Fibroblast of villous mesenchyme (primary cell): ENCODE results near the gene BOK. TPM values are rescaled to one million over a fixed set of nuclear protein-coding genes. Genes with fewer than 3 reads are reported as not detected.
A peak's percentile ranks its signal among the peaks of the same experiment; 100 is the strongest.

Experiments used
- DNase-seq: peaks from one replicate; pipeline ENCODE4 v3.0.0-alpha.2; 2010; ENCODE audit warnings: low read depth
- H3K4me3 ChIP-seq: 2 replicates; pipeline ENCODE4 v1.5.1; 2011; ENCODE audit warnings: low read depth, mild to moderate bottlenecking, low read length
- total RNA-seq: library from RNA; depleted of rRNA; stranded (reverse); fragments of >200 nt; gene quantifications from 2 replicates; pipeline ENCODE4 v1.2.3, GENCODE V29; 2012
- TF ChIP-seq, protein P1 (sequence below): IDR thresholded peaks from 2 replicates; pipeline ENCODE4 v1.5.1; 2012; ENCODE audit warnings: low read depth, mild to moderate bottlenecking, low read length; ENCODE audit not compliant: insufficient read depth

BOK gene
- total RNA-seq, 1 donor = 54.0 TPM

DNA sequence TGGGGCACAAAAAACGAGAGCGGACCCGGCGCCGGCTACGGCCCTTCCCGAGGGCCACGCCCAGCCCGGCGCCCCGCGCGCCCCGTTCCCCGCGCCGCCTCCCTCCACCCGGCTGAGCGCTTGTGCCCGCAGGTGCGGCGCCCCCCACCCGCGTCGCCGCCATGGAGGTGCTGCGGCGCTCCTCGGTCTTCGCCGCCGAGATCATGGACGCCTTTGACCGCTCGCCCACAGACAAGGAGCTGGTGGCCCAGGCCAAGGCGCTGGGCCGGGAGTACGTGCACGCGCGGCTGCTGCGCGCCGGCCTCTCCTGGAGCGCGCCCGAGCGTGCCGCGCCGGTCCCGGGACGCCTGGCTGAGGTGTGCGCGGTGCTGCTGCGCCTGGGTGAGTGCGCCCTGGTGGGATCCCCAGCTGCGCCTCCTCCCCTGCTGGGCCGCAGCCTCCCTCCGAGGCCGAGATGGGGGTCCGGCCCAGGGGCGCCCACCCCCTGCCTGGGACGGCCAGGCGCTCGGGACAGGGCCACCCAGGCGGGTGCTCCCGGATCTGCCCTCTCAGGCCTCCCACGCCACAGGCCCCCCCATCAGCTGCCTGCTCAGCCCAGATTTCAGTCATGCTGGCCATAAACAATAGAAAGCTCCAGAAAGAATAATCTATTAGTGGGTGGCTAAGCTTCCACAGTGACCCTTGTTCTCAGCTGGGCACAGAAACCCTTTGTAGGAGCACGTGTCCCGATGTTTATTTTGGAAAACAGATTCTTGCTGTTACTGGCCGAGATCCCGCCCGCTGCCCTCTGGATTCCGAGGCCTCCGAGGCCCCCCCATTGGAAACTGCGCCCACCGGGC is 997 bp downstream of the BOK start:
- peak overlapping the region; percentile 71 for H3K4me3 ChIP-seq
- peak; percentile 48 for DNase-seq
- TF ChIP-seq, protein P1, sequence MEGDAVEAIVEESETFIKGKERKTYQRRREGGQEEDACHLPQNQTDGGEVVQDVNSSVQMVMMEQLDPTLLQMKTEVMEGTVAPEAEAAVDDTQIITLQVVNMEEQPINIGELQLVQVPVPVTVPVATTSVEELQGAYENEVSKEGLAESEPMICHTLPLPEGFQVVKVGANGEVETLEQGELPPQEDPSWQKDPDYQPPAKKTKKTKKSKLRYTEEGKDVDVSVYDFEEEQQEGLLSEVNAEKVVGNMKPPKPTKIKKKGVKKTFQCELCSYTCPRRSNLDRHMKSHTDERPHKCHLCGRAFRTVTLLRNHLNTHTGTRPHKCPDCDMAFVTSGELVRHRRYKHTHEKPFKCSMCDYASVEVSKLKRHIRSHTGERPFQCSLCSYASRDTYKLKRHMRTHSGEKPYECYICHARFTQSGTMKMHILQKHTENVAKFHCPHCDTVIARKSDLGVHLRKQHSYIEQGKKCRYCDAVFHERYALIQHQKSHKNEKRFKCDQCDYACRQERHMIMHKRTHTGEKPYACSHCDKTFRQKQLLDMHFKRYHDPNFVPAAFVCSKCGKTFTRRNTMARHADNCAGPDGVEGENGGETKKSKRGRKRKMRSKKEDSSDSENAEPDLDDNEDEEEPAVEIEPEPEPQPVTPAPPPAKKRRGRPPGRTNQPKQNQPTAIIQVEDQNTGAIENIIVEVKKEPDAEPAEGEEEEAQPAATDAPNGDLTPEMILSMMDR = no peak

GRCh38 chr2:241560162-241560882 is 1.8 kb downstream of the BOK start:
- H3K4me3 ChIP-seq = peak overlapping the region; percentile 71
- TF ChIP-seq, protein P1 = no peak
- no peak for DNase-seq

DNA sequence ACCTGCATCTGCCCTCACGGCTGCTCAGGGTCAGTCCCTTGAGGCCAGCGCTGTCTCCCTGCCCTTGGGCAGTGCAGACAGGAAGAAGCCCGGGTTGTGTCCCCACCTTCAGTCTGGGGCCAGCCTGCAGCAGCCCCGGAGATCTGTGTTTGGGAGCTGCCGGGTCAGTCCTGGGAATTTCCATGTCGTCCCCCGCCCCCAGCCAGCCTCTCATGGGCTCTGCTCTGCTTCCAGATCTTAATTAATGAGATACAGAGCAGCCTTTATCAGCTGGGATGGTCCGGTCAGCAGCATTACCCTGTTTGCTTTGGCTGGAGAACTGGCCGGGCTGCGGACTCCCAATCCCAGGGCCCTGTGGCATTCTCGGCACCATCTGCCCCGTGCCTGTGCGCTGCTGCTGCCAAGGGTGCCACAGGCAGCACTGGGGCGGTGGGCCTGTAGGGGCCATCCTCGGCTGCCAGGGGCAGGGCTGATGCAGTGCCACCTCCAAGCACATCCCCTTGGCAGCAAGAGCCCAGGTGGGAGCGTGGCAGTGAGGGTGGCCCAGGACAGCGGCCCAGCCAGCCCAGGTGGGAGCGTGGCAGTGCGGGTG is 2.4 kb downstream of the BOK start:
- TF ChIP-seq, protein P1 = no peak
- peak overlapping the region; percentile 71 for H3K4me3 ChIP-seq
- peak; percentile 45 for DNase-seq

DNA sequence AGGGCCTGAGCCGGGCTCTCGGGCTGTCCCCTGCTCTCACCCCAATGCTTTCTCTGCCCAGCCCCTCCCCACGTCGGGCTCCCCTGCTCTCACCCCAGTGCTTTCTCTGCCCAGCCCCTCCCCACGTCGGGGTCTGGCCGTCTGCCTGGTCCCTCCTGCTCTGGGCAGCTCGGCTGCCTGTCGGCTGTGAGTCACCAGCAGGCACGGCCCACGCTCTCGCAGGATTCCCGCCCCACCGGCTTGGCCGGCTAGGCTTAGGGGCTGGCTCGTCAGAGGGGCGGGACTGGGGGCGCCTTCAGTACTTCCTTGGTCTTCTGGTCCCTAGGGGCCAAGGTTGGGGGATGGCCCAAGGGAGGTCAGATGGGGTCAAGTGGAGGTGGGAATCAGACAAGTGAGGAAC is 3.3 kb downstream of the BOK start:
- H3K4me3 ChIP-seq = no peak overlapping the region
- DNase-seq = peak; percentile 74
- TF ChIP-seq, protein P1 = no peak

DNA sequence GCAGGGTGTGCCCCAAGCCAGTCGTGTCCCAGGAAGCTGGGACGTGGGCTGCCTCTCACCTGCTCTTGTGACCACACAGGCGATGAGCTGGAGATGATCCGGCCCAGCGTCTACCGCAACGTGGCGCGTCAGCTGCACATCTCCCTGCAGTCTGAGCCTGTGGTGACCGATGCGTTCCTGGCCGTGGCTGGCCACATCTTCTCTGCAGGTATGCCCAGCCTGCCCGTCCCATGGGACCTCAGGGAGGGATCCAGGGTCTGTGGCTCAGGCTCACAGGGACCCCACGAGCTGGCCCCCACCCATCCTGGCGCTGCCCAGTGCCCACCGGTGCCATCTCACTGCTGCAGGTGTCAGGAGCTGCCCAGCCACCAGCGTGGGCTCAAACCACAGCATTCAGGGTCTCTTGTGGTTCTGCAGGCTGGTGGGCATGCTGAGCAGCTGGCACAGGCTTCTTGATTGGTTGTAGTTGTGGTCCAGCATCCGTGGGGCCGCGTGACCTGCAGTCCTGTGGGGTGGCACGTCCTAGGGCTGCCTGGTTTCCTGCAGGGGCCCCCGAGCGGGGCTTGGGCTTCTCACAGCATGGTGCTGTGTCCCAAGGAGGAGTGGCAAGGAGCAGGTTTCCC is 3.8 kb downstream of the BOK start:
- no peak overlapping the region for H3K4me3 ChIP-seq
- no peak for DNase-seq

GRCh38 chr2:241563031-241563507 is 4.5 kb downstream of the BOK start:
- no peak overlapping the region for H3K4me3 ChIP-seq
- DNase-seq = no peak
- TF ChIP-seq, protein P1 = no peak

More for the DNA sequence above, 3.8 kb downstream of the BOK start:
- TF ChIP-seq, protein P1 = no peak
